ENCODE measurements around the gene SRGAP1. TPM values are rescaled to one million over a fixed set of nuclear protein-coding genes. Genes with fewer than 3 reads are reported as not detected.

The SRGAP1 gene
- total and polyA plus RNA-seq, 2 of the 8 experiments (the other 6 are each of a cell fraction or from before 2014, with no cell fraction given) = 3.2 to 7.3 TPM

DNA sequence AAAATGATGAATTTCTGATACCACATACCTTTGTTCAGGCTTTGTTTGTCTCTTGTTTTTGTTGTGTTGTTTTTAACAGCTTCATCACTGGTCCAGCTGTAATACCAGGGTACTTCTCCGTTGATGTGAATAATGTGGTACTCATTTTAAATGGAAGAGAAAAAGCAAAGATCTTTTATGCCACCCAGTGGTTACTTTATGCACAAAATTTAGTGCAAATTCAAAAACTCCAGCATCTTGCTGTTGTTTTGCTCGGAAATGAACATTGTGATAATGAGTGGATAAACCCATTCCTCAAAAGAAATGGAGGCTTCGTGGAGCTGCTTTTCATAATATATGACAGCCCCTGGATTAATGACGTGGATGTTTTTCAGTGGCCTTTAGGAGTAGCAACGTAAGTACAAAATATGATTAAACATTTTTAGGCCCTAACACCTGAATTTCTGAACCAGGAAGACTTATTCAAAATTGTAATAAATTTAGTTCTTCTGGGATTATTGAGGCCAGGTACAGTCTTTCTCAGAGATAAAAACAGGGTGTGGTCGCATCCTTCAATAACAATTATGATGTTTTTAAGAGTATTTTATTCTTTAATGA lies 42.4 kb upstream of the SRGAP1 start:
- Histone ChIP-seq H3K27ac (ENCODE audit: low read depth, low read length) (no peak overlapping the region), H4K91ac (replicated peaks; ENCODE audit: insufficient read length, low read length) (no peak overlapping the region), H3K79me2 (ENCODE audit: control insufficient read depth in 1 of 2, insufficient read depth in 2 of 2, low read length in 2 of 2) (no peaks in the 10 kb centered on the region), H2AK5ac (ENCODE audit: low read depth, low read length) (no peak overlapping the region), H2BK5ac (ENCODE audit: low read depth, low read length) (no peak overlapping the region), H4K5ac (ENCODE audit: insufficient read length, low read depth, low read length) (no peak overlapping the region), H3K18ac (ENCODE audit: extremely low read depth, low read length) (no peak overlapping the region), H3K56ac (replicated peaks; ENCODE audit: insufficient read length, low read depth, low read length) (no peak overlapping the region), H3K36me3 (ENCODE audit: control insufficient read depth in 2 of 4, insufficient read depth in 4 of 4, low read length in 3 of 4) (peaks cover 0 to 2% (median 0%) of the 10 kb centered on the region in 4 experiments; a peak in 1 of 8 replicates), H3K23ac (ENCODE audit: insufficient read length) (no peak overlapping the region), H2BK12ac (ENCODE audit: low read depth, low read length) (no peak overlapping the region), H2AFZ (ENCODE audit: low read length) (no peak overlapping the region), H4K20me1 (replicated peaks in 1 of 2; ENCODE audit: control insufficient read depth in 1 of 2, insufficient read depth in 2 of 2, low read length in 2 of 2) (peaks cover 0 to 2% of the 10 kb centered on the region in 2 experiments), H3K4ac (replicated peaks; ENCODE audit: insufficient read length, low read depth, low read length) (no peak overlapping the region), H2BK20ac (ENCODE audit: low read length) (no peak overlapping the region), H3K4me3 (ENCODE audit: extremely low read depth in 1 of 4, insufficient read depth in 2 of 4, low read depth in 3 of 4, low read length in 4 of 4) (no peak overlapping the region), H2BK120ac (replicated peaks; ENCODE audit: low read depth, low read length) (no peak overlapping the region), H3K4me1 (replicated peaks in 1 of 4; ENCODE audit: control insufficient read depth in 3 of 4, insufficient read depth in 4 of 4, low read length in 3 of 4) (no peaks in the 10 kb centered on the region), H3K9me3 (ENCODE audit: insufficient read depth in 2 of 2, low read depth in 1 of 2, low read length in 1 of 2) (no peaks in the 10 kb centered on the region), H4K8ac (ENCODE audit: extremely low read depth, insufficient read depth, low read length) (no peak overlapping the region), H3K27me3 (replicated peaks in 1 of 4; ENCODE audit: control insufficient read depth in 3 of 4, extremely low read depth in 1 of 4, insufficient read depth in 3 of 4, low read length in 3 of 4) (no peaks in the 10 kb centered on the region), H3K79me1 (ENCODE audit: low read depth, low read length) (no peaks in the 10 kb centered on the region), H2BK15ac (ENCODE audit: low read length) (no peak overlapping the region), H3K14ac (ENCODE audit: insufficient read length) (no peak overlapping the region), H3K9ac (replicated peaks in 1 of 4; ENCODE audit: extremely low read depth in 1 of 4, low read depth in 3 of 4, low read length in 3 of 4) (no peak overlapping the region), H3K23me2 (ENCODE audit: low read depth, low read length) (no peaks in the 10 kb centered on the region; the same call in 1 of the 2 replicates), H3K4me2 (ENCODE audit: insufficient read depth in 1 of 2, low read depth in 2 of 2, low read length in 2 of 2) (no peak overlapping the region)
- CTCF ChIA-PET (ENCODE audit: partially characterized antibody) = interaction anchor here (0.7 to 2.8 kb wide), 8 partner anchors 11 to 698 kb away, joined by 3 to 12 read pairs (median 4); no protein-coding TSS in a partner anchor
- peak; percentile 61 to 65 for TF ChIP-seq RAD21 (IDR thresholded peaks at IDR 0.05 in 1 of 2, conservative IDR thresholded peaks at IDR 0.05 in 1 of 2; ENCODE audit: low read depth in 2 of 2, low read length in 2 of 2)
- no peak for TF ChIP-seq CHD1 (IDR thresholded peaks at IDR 0.05; ENCODE audit: low read depth, low read length)
- no peak for TF ChIP-seq YY1 (IDR thresholded peaks at IDR 0.05; ENCODE audit: low read depth, low read length)
- no peak for TF ChIP-seq SIN3A (conservative IDR thresholded peaks at IDR 0.05 in 1 of 2, IDR thresholded peaks at IDR 0.05 in 1 of 2; ENCODE audit: low read depth in 1 of 2, low read length in 2 of 2)
- TF ChIP-seq ZNF274 (IDR thresholded peaks at IDR 0.05; ENCODE audit: borderline replicate concordance, extremely low read depth, low read length) = no peak
- TF ChIP-seq CTCF (IDR thresholded peaks at IDR 0.05; ENCODE audit: control extremely low read depth in 1 of 3, insufficient read depth in 1 of 3, low read depth in 1 of 3, low read length in 3 of 3) = peak in 2 of 3 experiments; percentile 17 to 32; a peak in 2 of 4 replicates
- FAIRE-seq = peak; percentile 79
- no peak for DNase-seq (ENCODE audit: low read depth in 1 of 2, low spot score in 2 of 2)
- 93% methylated on average over 6 of the region's 6 CpGs; no CpG with 5 or more reads in 1 of the 2 experiments for WGBS, 2 experiments (ENCODE audit: extremely low coverage in 1 of 2, insufficient coverage in 1 of 2, insufficient read length in 1 of 2, insufficient replicate concordance in 2 of 2, low coverage in 1 of 2, low lambda C conversion rate in 2 of 2, missing lambda C conversion rate in 1 of 2)
- POLR2A ChIA-PET (ENCODE audit: partially characterized antibody) = no interaction called here
